Non-pigmented ciliary epithelial cell (primary cell): Measurements from ENCODE around the gene CACNA1D.

Experiments used
- DNase-seq: peaks from one replicate; pipeline ENCODE4 v3.0.0-alpha.2; 2010; ENCODE audit warnings: low read depth

The CACNA1D gene

GRCh38 chr3:53579636-53580035, 85.2 kb downstream of the CACNA1D start:
- DNase-seq, result no peak

GRCh38 chr3:53581671-53582070, 87.3 kb downstream of the CACNA1D start:
- DNase-seq, result peak; percentile 4

GRCh38 chr3:53583161-53583690, 88.8 kb downstream of the CACNA1D start:
- no peak for DNase-seq

GRCh38 chr3:53585049-53585448, 90.6 kb downstream of the CACNA1D start:
- DNase-seq, result no peak

GRCh38 chr3:53585627-53586026, 91.2 kb downstream of the CACNA1D start:
- DNase-seq, result no peak

- no peak for DNase-seq
Observed at GRCh38 chr3:53588122-53588521, 93.7 kb downstream of the CACNA1D start.

- DNase-seq, result no peak
Observed at GRCh38 chr3:53589201-53589600, 94.8 kb downstream of the CACNA1D start.

GRCh38 chr3:53589806-53590205, 95.4 kb downstream of the CACNA1D start:
- no peak for DNase-seq

GRCh38 chr3:53590606-53591005, 96.2 kb downstream of the CACNA1D start:
- DNase-seq, result no peak

GRCh38 chr3:53591646-53592045, 97.2 kb downstream of the CACNA1D start:
- no peak for DNase-seq

GRCh38 chr3:53592862-53593261, 98.5 kb downstream of the CACNA1D start:
- DNase-seq, result no peak

GRCh38 chr3:53593611-53594010, 99.2 kb downstream of the CACNA1D start:
- no peak for DNase-seq

GRCh38 chr3:53594276-53594675, 99.9 kb downstream of the CACNA1D start:
- DNase-seq, result no peak

GRCh38 chr3:53595660-53596059, 101.2 kb downstream of the CACNA1D start:
- no peak for DNase-seq

- DNase-seq, result no peak
Observed at GRCh38 chr3:53597136-53597915, 102.9 kb downstream of the CACNA1D start.

- no peak for DNase-seq
Observed at GRCh38 chr3:53599771-53600170, 105.4 kb downstream of the CACNA1D start.

GRCh38 chr3:53602866-53603265, 108.5 kb downstream of the CACNA1D start:
- no peak for DNase-seq

- no peak for DNase-seq
Observed at GRCh38 chr3:53604232-53604631, 109.8 kb downstream of the CACNA1D start.

GRCh38 chr3:53606793-53607192, 112.4 kb downstream of the CACNA1D start:
- no peak for DNase-seq

GRCh38 chr3:53612508-53612907, 118.1 kb downstream of the CACNA1D start:
- no peak for DNase-seq

GRCh38 chr3:53613125-53613524, 118.7 kb downstream of the CACNA1D start:
- no peak for DNase-seq

- DNase-seq, result no peak
Observed at GRCh38 chr3:53614307-53614706, 119.9 kb downstream of the CACNA1D start.

- DNase-seq, result no peak
Observed at GRCh38 chr3:53616321-53616720, 121.9 kb downstream of the CACNA1D start.
